Neural progenitor cell (in vitro differentiated cells): ENCODE data around the gene YBEY.

Experiments
- CTCF ChIP-seq: fragments of 200-600 bp; sonication (generic); IDR thresholded peaks from 2 replicates; pipeline ENCODE4 v1.5.1; 2017; ENCODE audit warnings: antibody characterized with exemption, mild to moderate bottlenecking
- EZH2 ChIP-seq: fragments of 200-600 bp; sonication (generic); IDR thresholded peaks from 2 replicates; pipeline ENCODE4 v1.6.1; 2017; ENCODE audit warnings: antibody characterized with exemption, mild to moderate bottlenecking, moderate library complexity

GRCh38 chr21:46284077-46284644, 2.0 kb upstream of the YBEY start:
- TF ChIP-seq CTCF, result no peak
- TF ChIP-seq EZH2, result no peak
